ENCODE results near the gene SCN4B.
A peak's percentile ranks its signal among the peaks of the same experiment; 100 is the strongest.

Gene SCN4B

GRCh38 chr11:118086913-118087768, 65.5 kb downstream of the SCN4B start, which contains the start of gene SMIM35:
Gene SMIM35, minus strand, starts transcription at chr11:118086963. Its CDS starts 206 bp downstream, at chr11:118086757.
- Histone ChIP-seq H3K27me3 (ENCODE audit: control insufficient read depth in 3 of 3, insufficient read depth in 3 of 3, low read depth in 1 of 3, low read length in 3 of 3) (peaks cover 0 to 3% (median 0%) of the 10 kb centered on the region in 3 experiments), H2BK12ac (ENCODE audit: low read length) (no peak within 1 kb of the TSS), H3K27ac (replicated peaks; ENCODE audit: low read length) (no peak within 1 kb of the TSS), H3K18ac (ENCODE audit: low read length) (peak within 1 kb of the TSS; percentile 17), H3K9me3 (replicated peaks in 1 of 2; ENCODE audit: control insufficient read depth in 2 of 2, insufficient read depth in 1 of 2, low read depth in 1 of 2, low read length in 2 of 2) (peaks cover 7 to 8% of the 10 kb centered on the region in 2 donors), H3K4me2 (ENCODE audit: insufficient read depth, low read length, poor library complexity, severe bottlenecking) (no peak within 1 kb of the TSS), H3K14ac (ENCODE audit: low read length) (no peak within 1 kb of the TSS), H2AFZ (ENCODE audit: low read length) (no peak within 1 kb of the TSS), H3K4me1 (ENCODE audit: control insufficient read depth in 2 of 2, insufficient read depth in 1 of 2, low read depth in 1 of 2, low read length in 2 of 2) (peaks cover 2 to 10% of the 10 kb centered on the region in 2 donors), H3K23ac (ENCODE audit: low read depth, low read length, poor library complexity) (no peak within 1 kb of the TSS), H2BK120ac (ENCODE audit: low read depth, low read length) (no peak within 1 kb of the TSS), H2AK5ac (ENCODE audit: low read depth, low read length) (peak within 1 kb of the TSS; percentile 4), H2BK15ac (ENCODE audit: low read length) (no peak within 1 kb of the TSS), H3K79me1 (ENCODE audit: low read depth, low read length) (no peaks in the 10 kb centered on the region), H3K4me3 (ENCODE audit: low read length in 2 of 2) (no peak within 1 kb of the TSS), H3K4ac (ENCODE audit: low read length) (no peak within 1 kb of the TSS), H4K91ac (ENCODE audit: low read depth, low read length, poor library complexity) (no peak within 1 kb of the TSS), H4K8ac (ENCODE audit: low read depth, low read length) (no peak within 1 kb of the TSS), H3K36me3 (replicated peaks in 1 of 2; ENCODE audit: control insufficient read depth in 2 of 2, insufficient read depth in 2 of 2, low read length in 2 of 2) (no peaks in the 10 kb centered on the region), H2BK5ac (ENCODE audit: low read length) (no peak within 1 kb of the TSS), H3K9ac (ENCODE audit: low read depth, low read length, poor library complexity) (no peak within 1 kb of the TSS)
- DNase-seq (ENCODE audit: low spot score): no peak
- no CpG with 5 or more reads among the region's 5 CpGs for WGBS, 2 donors (ENCODE audit: extremely low coverage in 2 of 2, insufficient read length in 2 of 2, insufficient replicate concordance in 1 of 2)

GRCh38 chr11:118084656-118085055, 68.0 kb downstream of the SCN4B start:
- H2BK15ac ChIP-seq (ENCODE audit: low read length): no peak overlapping the region
- peaks cover 7 to 8% of the 10 kb centered on the region in 2 donors for H3K9me3 ChIP-seq (replicated peaks in 1 of 2; ENCODE audit: control insufficient read depth in 2 of 2, insufficient read depth in 1 of 2, low read depth in 1 of 2, low read length in 2 of 2)
- peaks cover 0 to 18% (median 0%) of the 10 kb centered on the region in 3 experiments for H3K27me3 ChIP-seq (ENCODE audit: control insufficient read depth in 3 of 3, insufficient read depth in 3 of 3, low read depth in 1 of 3, low read length in 3 of 3)
- H3K27ac ChIP-seq (replicated peaks; ENCODE audit: low read length): no peak overlapping the region
- H2BK12ac ChIP-seq (ENCODE audit: low read length): no peak overlapping the region
- H2AFZ ChIP-seq (ENCODE audit: low read length): no peak overlapping the region
- no peak overlapping the region for H4K8ac ChIP-seq (ENCODE audit: low read depth, low read length)
- DNase-seq (ENCODE audit: low spot score): no peak
- no peak overlapping the region for H3K9ac ChIP-seq (ENCODE audit: low read depth, low read length, poor library complexity)
- no peak overlapping the region for H3K18ac ChIP-seq (ENCODE audit: low read length)
- peaks cover 2 to 10% of the 10 kb centered on the region in 2 donors for H3K4me1 ChIP-seq (ENCODE audit: control insufficient read depth in 2 of 2, insufficient read depth in 1 of 2, low read depth in 1 of 2, low read length in 2 of 2)
- H4K91ac ChIP-seq (ENCODE audit: low read depth, low read length, poor library complexity): no peak overlapping the region
- no peak overlapping the region for H3K14ac ChIP-seq (ENCODE audit: low read length)
- H2BK5ac ChIP-seq (ENCODE audit: low read length): no peak overlapping the region
- H3K4ac ChIP-seq (ENCODE audit: low read length): no peak overlapping the region
- no peaks in the 10 kb centered on the region for H3K36me3 ChIP-seq (replicated peaks in 1 of 2; ENCODE audit: control insufficient read depth in 2 of 2, insufficient read depth in 2 of 2, low read length in 2 of 2)
- H3K23ac ChIP-seq (ENCODE audit: low read depth, low read length, poor library complexity): no peak overlapping the region
- no peak overlapping the region for H2BK120ac ChIP-seq (ENCODE audit: low read depth, low read length)
- no peak overlapping the region for H3K4me2 ChIP-seq (ENCODE audit: insufficient read depth, low read length, poor library complexity, severe bottlenecking)
- H2AK5ac ChIP-seq (ENCODE audit: low read depth, low read length): no peak overlapping the region
- no peaks in the 10 kb centered on the region for H3K79me1 ChIP-seq (ENCODE audit: low read depth, low read length)
- no peak overlapping the region for H3K4me3 ChIP-seq (ENCODE audit: low read length in 2 of 2)

- WGBS, 2 donors (ENCODE audit: extremely low coverage in 2 of 2, insufficient read length in 2 of 2, insufficient replicate concordance in 1 of 2): no CpG with 5 or more reads among the region's 4 CpGs
Observed at GRCh38 chr11:118084247-118084646, 68.4 kb downstream of the SCN4B start.

More at GRCh38 chr11:118084247-118084646, 68.4 kb downstream of the SCN4B start:
- peaks cover 2 to 10% of the 10 kb centered on the region in 2 donors for H3K4me1 ChIP-seq (ENCODE audit: control insufficient read depth in 2 of 2, insufficient read depth in 1 of 2, low read depth in 1 of 2, low read length in 2 of 2)
- no peak overlapping the region for H3K14ac ChIP-seq (ENCODE audit: low read length)
- H3K18ac ChIP-seq (ENCODE audit: low read length): no peak overlapping the region
- H3K9me3 ChIP-seq (replicated peaks in 1 of 2; ENCODE audit: control insufficient read depth in 2 of 2, insufficient read depth in 1 of 2, low read depth in 1 of 2, low read length in 2 of 2): peaks cover 7 to 8% of the 10 kb centered on the region in 2 donors
- no peaks in the 10 kb centered on the region for H3K79me1 ChIP-seq (ENCODE audit: low read depth, low read length)
- H3K27ac ChIP-seq (replicated peaks; ENCODE audit: low read length): no peak overlapping the region
- no peak overlapping the region for H2BK15ac ChIP-seq (ENCODE audit: low read length)
- no peak overlapping the region for H3K4ac ChIP-seq (ENCODE audit: low read length)
- no peak overlapping the region for H2BK120ac ChIP-seq (ENCODE audit: low read depth, low read length)
- no peak overlapping the region for H2BK12ac ChIP-seq (ENCODE audit: low read length)
- H4K91ac ChIP-seq (ENCODE audit: low read depth, low read length, poor library complexity): no peak overlapping the region
- H2AFZ ChIP-seq (ENCODE audit: low read length): no peak overlapping the region
- no peak overlapping the region for H4K8ac ChIP-seq (ENCODE audit: low read depth, low read length)
- no peak overlapping the region for H2AK5ac ChIP-seq (ENCODE audit: low read depth, low read length)
- peaks cover 0 to 22% (median 0%) of the 10 kb centered on the region in 3 experiments for H3K27me3 ChIP-seq (ENCODE audit: control insufficient read depth in 3 of 3, insufficient read depth in 3 of 3, low read depth in 1 of 3, low read length in 3 of 3)
- DNase-seq (ENCODE audit: low spot score): no peak
- H3K4me3 ChIP-seq (ENCODE audit: low read length in 2 of 2): no peak overlapping the region
- no peak overlapping the region for H3K23ac ChIP-seq (ENCODE audit: low read depth, low read length, poor library complexity)
- H3K36me3 ChIP-seq (replicated peaks in 1 of 2; ENCODE audit: control insufficient read depth in 2 of 2, insufficient read depth in 2 of 2, low read length in 2 of 2): no peaks in the 10 kb centered on the region
- H2BK5ac ChIP-seq (ENCODE audit: low read length): no peak overlapping the region
- no peak overlapping the region for H3K4me2 ChIP-seq (ENCODE audit: insufficient read depth, low read length, poor library complexity, severe bottlenecking)
- H3K9ac ChIP-seq (ENCODE audit: low read depth, low read length, poor library complexity): no peak overlapping the region
